Measurements from ENCODE around the gene ZNF646.
A peak's percentile ranks its signal among the peaks of the same experiment; 100 is the strongest.
"Not testable (repeated sequence)": the region's sequence is repeated elsewhere in the genome, so short reads cannot be mapped to it uniquely, and the experiment has no call there.

Gene ZNF646

DNA sequence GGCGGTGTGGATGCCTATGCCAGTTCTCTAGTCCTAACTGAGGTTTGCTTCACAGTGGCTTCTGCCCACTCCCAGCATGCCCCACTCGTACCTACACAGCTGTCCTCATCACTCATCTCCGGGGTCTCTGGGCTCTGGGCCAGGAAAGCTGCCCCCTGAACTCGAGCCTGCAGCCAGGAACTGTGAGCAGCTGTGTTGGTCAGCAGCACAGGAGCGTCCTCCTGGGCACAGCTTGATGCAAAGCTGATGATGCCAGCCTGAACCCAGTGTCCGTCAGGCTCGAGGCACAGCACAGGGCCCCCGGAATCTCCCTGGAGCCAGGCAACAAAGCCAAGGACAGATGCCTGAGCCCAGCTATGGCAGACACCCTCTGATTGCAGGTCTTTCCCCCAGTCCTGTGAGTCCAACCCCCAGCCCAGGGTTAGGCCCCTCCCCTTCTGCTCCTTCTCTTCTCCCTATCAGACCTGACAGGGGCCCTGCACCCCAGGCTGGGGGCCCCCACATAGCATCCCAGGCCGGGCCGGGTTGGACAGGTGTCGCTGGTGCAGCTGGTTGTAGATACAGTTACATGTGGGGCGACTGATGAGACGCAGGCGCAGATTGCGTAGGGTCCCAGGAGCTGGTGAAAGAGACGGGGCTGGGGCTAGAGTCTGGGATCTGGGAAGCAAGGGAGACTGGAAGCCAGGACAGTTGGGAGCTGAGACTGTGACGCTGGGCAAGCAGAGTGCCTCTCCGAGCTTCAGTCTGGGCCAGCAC, 11.8 kb downstream of the ZNF646 start:
- DNase-seq, result no peak

DNA sequence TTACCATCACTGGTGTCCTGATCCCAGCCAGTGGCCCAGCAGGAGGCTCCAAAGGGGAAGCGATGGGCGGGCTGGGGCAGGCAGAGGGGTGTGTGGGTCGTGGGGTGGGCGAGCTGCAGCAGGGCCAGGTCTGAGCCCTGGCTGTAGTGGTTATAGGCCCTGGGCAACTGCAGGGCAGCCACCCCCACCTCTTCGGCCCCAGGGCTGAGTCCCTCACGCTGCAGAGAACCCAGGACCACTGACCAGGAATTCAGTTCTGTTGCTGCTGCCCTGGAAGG, 12.3 kb downstream of the ZNF646 start:
- DNase-seq, result no peak

GRCh38 chr16:31087481-31087880, 13.3 kb downstream of the ZNF646 start:
- no peak for DNase-seq

GRCh38 chr16:31087971-31088370, 13.7 kb downstream of the ZNF646 start:
- no peak for DNase-seq

DNA sequence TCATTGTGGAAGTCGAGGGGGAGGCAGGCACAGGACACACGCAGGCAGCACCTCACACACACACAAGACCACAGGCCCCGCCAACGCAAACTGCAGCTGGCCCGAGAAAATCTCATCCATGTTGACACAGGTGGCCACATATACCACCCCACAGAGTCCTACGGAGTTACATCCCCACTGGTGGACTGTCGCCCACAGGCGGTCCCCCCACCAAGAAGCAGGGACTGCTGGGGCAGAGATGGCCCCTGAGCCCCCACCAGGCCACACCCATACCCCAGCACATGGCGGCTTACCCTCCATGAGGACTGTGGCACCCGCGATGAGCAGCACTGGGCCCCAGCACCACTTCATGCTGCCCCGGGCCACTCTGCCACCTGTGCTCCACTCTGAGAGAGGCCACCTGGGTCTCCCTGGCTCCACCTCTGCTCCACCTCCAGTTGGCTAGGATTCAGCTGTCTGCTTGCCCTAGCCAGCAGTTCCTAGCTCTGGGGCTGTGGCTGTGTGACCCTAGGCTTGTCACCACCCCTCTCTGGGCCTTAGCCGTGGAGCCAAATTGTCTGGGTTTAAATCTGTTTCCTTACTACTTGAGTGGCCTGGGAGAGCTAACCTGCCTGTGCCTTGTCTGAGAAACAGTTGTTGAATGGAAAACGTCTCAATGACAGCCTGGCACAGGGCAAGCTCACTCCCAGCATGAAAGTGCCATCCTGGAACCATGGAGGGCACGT, 14.4 kb downstream of the ZNF646 start, which contains the start of gene PRSS53:
TSS of gene PRSS53 (minus strand) at position 485 of the 725 bp plus-strand sequence. CDS start at position 351, 134 bp downstream.
- DNase-seq, result no peak

DNA sequence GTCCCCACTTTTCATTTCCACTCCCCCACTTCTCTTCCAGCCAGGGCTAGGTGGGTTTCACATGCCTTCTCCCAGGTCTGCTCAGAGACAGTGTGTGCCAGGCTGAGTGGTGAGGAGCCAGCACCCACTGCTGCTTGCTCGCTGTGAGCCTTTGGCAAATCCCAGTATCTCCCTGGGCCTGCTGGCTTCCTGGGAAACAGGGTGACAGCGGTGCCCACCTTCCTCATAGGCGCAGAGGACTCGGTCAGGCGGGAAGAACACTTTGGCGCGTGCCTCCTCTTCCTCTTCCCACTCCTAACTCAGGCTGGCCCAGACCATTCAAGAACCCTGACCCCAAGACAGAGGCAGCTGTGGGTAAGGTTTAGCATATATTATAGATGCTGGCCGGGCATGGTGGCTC, 15.0 kb downstream of the ZNF646 start:
- DNase-seq, result no peak

GRCh38 chr16:31090540-31090939, 16.3 kb downstream of the ZNF646 start:
- no peak for DNase-seq

DNA sequence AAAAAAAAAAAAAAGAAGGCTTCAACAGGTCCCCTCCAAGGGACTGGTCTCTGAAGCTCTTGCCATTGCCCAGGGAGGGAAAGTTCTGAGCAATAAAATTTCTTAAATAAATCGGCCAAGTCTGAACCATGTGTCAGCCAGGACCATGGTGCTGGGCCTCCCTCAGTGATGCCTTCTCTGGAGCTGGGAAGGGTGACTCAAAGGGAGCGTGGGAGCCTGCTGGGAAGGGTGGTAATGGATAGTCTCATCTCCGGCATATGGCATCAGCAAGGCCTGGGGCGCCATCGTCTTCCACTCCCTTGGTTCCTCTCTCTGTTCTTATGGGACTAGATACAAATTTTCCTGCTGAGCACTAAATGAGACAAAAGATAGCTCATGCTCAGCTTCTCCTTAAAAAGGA, 18.1 kb downstream of the ZNF646 start:
- no peak for DNase-seq

DNA sequence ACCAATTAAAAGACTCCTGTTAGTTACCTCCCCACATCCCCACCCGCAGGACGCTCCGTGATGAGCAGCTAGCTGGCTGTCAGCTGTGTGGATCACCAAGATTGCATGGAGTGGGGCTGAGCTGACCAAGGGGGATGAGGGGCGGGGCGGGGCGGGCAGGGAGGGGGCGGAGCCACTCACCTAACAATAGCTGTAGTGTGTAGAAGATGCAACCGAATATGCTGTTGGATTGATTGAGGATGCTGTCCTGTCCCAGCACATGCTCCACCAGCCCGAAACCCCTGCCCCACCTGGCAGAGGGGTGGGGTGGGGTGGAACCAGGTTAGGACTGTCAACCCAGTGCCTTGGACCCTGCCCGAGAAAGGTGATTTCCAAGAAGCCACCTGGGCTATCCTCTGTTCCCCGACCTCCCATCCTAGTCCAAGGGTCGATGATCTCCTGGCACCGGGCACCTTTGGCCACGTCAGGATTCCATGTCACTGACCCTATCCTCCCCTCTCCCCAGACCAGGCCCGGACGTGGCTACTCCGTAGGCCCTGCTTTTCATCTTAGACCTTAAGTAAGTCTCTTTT, 19.0 kb downstream of the ZNF646 start:
- no peak for DNase-seq

DNA sequence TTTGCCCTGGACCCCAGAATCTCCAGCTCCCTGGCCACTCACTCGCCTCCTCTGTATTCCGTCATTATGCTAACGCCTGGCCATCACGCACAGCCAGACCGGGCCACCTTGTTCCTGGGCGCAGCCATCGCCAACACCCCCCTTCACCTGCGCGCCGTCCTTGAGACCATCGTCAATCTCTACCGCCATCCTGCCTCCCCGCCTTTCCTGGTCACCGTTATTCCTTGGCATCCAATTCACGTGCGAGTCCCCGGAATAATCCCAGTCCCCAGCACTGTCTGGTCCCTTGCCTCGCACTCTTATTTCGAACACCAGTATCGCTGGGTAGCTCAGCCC, 19.8 kb downstream of the ZNF646 start:
- DNase-seq, result no peak

DNA sequence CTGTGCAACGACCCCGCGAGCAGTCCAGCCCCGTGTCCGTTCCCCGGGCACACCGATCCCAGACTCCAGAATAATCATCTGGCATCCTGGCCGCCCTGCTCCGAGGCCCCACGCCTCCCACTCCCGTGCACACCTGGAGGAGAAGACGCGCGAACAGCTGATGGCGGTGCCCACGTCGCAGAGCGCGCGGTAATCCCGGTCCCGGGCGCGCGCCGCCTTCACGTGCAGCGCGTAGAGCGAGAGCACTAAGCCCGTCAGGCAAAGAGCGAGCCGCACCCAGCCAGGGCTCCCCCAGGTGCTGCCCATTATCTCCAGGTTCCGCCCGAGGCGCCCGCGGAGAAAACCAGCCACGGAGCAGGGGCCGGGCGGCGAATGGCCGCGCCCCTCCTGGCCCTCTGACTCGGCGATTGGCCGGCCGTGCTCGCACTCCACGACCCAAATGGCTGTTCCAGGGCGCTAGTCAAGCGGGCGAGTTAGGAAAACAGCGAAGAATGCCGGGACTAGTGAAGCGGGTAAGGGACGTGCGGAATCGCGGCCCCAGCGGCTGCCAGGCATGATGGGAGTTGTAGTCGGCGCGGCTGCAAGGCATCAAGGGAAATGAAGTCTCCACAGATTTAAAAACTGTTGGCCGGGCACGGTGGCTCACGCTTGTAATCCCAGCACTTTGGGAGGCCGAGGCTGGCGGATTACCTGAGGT, 20.4 kb downstream of the ZNF646 start, which contains the start of gene VKORC1:
TSS of gene VKORC1 (minus strand) at position 374 of the 697 bp plus-strand sequence. CDS start at position 306, 68 bp downstream.
- peak; percentile 73 for DNase-seq

DNA sequence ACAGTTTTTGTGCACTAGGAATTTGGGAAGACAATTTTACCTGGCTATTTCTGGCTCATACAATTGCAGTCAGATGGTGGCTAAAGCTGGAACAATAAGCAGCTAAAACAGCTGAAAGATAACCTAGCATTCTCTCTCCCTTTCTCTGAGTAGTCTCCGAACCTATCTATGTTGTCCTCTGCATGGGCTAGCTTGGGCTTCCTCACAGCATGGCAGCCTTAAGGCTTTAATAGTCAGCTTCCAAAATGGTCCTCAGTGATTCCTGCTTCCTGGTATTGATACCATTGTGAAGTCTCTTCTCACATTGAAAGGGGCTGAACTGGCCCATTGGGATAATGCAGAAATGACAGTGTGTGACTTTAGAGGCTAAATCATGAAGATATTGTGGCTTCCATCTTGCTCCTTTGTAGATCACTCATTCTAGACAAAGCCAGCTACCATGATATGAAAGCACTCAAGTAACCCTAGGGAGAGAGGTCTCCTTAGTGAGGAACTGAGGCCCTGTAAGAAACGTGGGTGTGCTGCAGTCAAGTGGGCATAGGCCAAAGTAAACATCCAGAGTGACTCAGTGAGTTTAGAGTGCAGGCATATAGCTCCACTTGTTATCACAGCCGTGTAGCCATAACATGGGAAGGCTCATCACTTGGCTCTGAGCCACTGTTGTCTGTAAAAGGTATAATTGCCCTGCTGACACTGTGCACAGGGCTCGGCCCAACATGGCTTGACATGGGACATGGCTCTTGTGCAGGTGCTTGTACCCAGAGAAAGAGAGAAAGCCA, 25.8 kb downstream of the ZNF646 start:
- no peak for DNase-seq

GRCh38 chr16:31100876-31101641, 26.8 kb downstream of the ZNF646 start:
- DNase-seq, result not testable (repeated sequence)

- peak; percentile 67 for DNase-seq
Observed at GRCh38 chr16:31105677-31106213, 31.5 kb downstream of the ZNF646 start.

DNA sequence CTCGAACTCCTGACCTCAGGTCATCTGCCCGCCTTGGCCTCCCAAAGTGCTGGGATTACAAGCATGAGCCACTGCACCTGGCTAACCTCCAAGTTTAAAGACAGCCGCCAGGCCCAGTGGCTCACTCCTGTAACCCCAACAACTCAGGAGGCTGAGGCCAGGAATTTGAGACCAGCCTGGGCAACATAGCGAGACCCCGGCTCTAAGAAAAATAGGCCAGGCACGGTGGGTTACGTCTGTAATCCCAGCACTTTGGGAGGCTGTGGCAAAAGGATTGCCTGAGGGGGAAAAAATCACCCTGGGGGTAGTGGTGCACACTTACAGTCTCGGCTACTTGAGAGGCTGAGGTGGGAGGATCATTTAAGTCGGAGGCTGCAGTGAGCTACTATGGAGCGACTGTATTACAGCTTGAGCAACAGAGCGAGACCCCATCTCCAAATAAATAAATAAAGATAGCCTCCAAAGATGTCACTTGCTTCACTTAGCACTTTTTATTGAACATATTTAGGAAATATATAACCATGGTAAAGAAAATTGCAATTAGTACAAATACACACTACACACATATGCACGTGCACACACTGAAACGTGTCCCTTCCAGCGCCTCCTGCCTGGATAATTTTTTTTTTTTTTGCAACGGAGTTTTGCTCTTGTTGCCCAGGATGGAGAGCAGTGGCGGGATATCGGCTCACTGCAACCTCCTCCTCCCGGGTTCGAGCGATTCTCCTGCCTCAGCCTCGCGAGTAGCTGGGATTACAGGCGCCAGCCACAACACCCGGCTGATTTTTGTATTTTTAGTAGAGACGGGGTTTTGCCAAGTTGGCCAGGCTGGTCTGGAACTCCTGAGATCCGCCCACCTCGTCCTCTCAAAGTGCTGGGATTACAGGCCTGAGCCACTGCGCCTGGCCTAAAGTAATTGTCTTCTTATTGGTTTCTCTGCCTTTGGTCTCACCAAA, 32.6 kb downstream of the ZNF646 start:
- no peak for DNase-seq

GRCh38 chr16:31107465-31107867, 33.2 kb downstream of the ZNF646 start:
- no peak for DNase-seq

GRCh38 chr16:31108035-31108793, 34.0 kb downstream of the ZNF646 start, which contains the start of gene BCKDK:
BCKDK (plus strand) TSS chr16:31108386; CDS start chr16:31109224, 838 bp downstream.
- peak; percentile 85 for DNase-seq

- no peak for DNase-seq
Observed at GRCh38 chr16:31108794-31109558, 34.8 kb downstream of the ZNF646 start.

GRCh38 chr16:31109622-31110021, 35.4 kb downstream of the ZNF646 start:
- DNase-seq, result no peak

Measured in 8988T (cell line).